Stimulated activated CD4-positive, alpha-beta T cell treated with anti-CD3 and anti-CD28 coated beads, Interleukin-12 subunit alpha, Interleukin-12 subunit beta, amount 100 ng/mL, for 48 hours (primary cell): ENCODE results near the gene AKTIP.

Experiments used
- DNase-seq, 3 donors: peaks; one replicate each; pipeline ENCODE4 v3.0.0-alpha.2; 2020; ENCODE audit warnings: low read depth in 2 of 3, low spot score in 1 of 3

The AKTIP gene

GRCh38 chr16:53484542-53484941 is 18.5 kb downstream of the AKTIP start:
- no peak for DNase-seq

DNA sequence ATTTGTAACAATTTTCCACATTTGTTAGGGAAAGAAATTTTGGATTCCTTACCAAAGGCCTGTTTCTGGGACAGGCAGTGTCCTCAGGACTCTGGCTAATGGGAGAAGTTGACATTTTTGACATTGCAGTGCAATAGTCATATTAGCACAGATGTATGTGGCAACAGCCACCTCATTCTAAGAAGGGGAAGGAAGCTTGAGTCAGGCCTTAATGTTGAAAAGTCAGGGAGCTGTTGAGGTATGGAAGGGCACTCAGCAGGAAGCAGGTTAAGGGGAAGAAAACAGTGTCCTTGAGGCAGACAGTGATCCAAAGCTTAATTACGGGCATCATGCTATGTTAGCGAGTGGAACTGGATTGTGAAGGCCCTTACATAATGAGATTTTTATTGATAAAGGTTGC is 20.9 kb downstream of the AKTIP start:
- no peak for DNase-seq

- DNase-seq = no peak
Observed at GRCh38 chr16:53480394-53480793, 22.6 kb downstream of the AKTIP start.

DNA sequence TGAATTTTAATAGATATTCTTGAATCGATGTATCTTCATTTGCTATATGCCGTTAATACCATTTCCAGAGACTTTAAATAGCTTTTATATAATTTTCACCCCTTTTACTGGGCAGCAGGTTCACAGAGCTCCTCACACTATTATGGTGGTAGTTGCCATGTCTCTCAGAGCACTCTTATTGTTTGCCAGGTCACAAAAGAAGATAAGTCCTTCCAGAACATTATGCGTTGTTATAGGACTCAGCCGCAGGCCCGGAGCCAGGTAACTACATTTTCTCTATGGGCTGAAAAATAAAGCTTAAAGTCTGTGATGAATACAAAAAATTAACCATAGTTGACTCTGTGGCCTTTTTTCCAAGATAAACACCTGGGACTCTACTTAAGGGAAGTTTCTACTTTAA is 24.0 kb downstream of the AKTIP start:
- no peak for DNase-seq

DNA sequence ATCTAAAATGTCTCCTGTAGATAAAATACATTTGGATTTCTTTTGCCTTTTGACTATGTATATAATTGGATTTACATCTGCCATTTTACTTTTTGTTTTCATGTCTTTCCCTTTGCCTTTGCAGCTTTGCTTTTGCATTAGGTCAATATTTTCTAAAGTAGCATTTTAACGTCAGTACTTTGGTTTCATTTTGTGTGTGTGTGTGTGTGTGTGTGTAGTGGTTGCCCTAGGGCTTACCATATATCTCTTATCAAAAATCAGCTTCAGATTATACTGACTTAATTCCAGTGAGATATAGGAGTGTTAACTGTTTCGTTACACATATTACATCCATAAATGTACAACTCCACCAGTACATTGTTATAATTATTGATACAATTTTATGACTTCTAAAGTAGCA is 26.1 kb downstream of the AKTIP start:
- no peak for DNase-seq

DNA sequence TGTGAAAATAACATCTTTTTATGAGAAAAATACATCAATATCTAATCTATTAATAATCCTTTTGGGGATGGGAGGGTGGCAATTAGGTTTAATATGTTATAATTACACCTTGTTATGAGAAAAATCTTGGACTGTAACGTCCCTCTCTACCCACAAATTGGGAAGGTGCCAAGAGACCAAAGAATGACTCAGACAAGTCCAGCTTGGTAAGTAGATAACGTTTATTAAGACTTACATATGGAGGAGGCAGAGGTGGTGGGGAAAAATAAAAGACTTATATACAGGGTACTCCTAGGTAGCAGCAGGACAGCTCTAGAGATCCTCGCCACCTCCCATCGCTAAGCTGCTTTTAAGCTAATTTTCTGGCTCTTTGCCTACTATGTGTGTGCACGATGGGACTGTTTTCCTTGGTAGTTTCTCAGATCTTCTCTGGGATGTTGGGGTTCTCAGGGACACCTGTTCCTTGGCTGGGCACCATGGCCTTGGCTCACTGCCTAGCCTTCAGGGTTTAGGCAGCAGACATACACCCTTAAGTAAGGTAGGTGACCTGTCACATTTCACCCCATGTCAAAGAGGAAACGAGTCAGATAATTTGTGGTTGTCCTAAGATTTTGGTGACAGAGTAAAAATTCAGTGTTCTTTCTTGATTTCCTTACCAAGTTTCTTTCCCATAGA is 37.3 kb downstream of the AKTIP start:
- DNase-seq = no peak

DNA sequence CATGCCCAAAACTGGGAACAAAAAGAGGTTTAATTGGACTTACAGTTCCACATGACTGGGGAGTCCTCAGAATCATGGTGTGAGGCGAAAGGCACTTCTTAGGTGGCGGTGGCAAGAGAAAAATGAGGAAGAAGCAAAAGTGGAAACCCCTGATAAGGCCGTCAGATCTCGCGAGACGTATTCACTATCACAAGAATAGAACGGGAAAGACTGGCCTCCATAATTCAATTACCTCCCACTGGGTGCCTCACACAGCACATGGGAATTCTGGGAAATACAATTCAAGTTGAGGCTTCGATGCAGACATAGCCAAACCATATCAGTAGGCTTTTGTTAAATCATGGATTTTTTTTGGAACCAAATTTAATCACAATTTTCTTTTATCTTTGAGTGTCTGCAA is 44.4 kb downstream of the AKTIP start:
- DNase-seq = no peak

- peak; percentile 39 to 60 (median 55) for DNase-seq
Observed at GRCh38 chr16:53457670-53458069, 45.3 kb downstream of the AKTIP start.

DNA sequence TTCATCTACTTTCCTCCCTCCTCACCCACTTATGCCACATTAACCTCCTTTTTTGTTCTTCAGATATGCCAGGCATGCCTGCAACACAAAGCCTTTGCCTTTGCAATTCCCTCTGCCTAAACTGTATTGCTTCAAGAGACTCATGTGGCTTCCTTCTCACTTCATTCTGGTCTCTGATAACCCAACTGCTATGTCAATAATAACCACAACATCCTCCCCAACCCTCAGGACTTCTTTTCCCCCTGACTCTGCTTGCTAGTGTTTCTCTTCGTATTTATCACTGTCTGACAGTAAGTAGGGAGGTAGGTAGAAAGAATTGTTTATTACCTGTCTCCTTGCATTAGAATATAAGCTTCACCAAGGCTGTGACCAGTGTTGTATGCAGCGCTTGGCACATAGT is 46.4 kb downstream of the AKTIP start:
- DNase-seq = no peak

DNA sequence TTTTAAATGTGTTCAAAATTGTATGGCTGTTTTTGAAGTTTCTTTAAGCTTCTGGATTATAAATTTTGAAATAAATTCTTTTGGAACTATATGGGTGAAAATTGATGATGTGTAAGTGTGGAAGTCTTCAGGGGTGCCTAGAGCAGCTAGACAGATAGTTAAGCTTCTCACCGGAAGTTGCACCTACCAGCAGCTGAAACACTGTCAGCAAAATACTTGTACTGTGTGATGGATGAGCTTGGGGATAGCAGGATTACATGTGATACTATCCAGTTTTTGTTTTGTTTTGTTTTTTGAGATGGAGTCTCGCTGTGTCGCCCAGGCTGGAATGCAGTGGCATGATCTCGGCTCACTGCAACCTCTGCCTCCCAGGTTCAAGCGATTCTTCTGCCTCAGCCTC is 49.1 kb downstream of the AKTIP start:
- DNase-seq = no peak

GRCh38 chr16:53449816-53450517 is 53.0 kb downstream of the AKTIP start:
- DNase-seq = no peak

GRCh38 chr16:53446090-53446489 is 56.9 kb downstream of the AKTIP start:
- no peak for DNase-seq

DNA sequence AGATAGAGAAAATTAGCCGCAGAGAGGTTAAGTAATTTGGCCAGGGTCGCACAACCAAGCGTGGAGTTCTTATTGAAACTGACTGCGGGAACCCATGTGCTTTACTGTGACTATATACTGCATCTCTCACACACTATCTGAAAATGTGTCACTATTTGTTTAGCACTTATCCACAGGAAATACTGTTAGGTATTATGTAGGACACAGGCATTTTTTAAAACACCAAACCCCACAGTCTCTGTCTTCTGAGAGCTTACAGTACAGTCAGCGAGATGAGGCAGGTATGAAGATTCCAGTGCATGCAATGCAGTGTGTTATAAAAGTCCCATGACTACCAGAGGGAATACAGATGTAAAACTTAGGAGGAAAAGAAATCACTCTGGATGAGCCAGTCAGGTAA is 57.5 kb downstream of the AKTIP start:
- no peak for DNase-seq
